ENCODE measurements around the gene GPR21. TPM values are rescaled to one million over a fixed set of nuclear protein-coding genes. Genes with fewer than 3 reads are reported as not detected.

The GPR21 gene
- total RNA-seq, 2 experiments from 2014 or later, result 0.78 to 1.0 TPM

GRCh38 chr9:123049589-123050222 is 16.2 kb downstream of the GPR21 start:
- CTCF ChIA-PET, result interaction anchor here (0.8 kb wide), 1 partner anchor 23 kb away, joined by 3 read pairs; no protein-coding TSS in a partner anchor
- H3K27me3 Mint-ChIP-seq, result no peaks in the 10 kb centered on the region
- no peak overlapping the region for H3K27ac Mint-ChIP-seq
- DNase-seq (no peak), ATAC-seq (no peak)
- intact Hi-C loops (cut with DNase I, micrococcal nuclease), result no loop called here
- H3K9me3 Mint-ChIP-seq (ENCODE audit: low read depth), result no peaks in the 10 kb centered on the region
- H3K4me1 Mint-ChIP-seq, result peaks cover 4% of the 10 kb centered on the region
- H3K36me3 Mint-ChIP-seq (ENCODE audit: low read depth), result peaks cover 5% of the 10 kb centered on the region
- POLR2A ChIA-PET, result no interaction called here
- H3K4me3 Mint-ChIP-seq, result no peak overlapping the region

DNA sequence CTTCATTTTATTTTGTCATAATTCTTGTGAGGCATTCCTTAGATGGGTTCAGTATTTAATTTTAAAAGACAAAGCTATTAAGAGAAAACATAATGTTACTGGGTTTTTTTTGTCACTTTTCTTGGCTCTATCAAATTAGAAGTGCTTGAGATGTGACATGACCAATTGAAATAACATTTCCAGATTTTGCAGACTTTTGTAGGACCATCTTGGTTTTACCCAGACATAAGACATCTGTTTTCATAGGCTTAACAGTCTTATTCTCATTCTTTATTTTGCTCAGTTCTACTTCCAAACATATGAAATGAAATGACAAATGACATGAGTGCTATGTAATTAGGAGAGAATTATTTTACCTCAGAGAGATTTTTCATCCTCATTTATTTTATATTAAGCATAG is 19.6 kb downstream of the GPR21 start:
- H3K4me3 Mint-ChIP-seq, result no peak overlapping the region
- intact Hi-C loops (cut with DNase I, micrococcal nuclease), result no loop called here
- CTCF ChIA-PET, result interaction anchor here (0.6 to 1.0 kb wide), 2 partner anchors 275 to 296 kb away, joined by 3 read pairs; no protein-coding TSS in a partner anchor
- H3K27me3 Mint-ChIP-seq, result no peaks in the 10 kb centered on the region
- peaks cover 4% of the 10 kb centered on the region for H3K4me1 Mint-ChIP-seq
- POLR2A ChIA-PET, result no interaction called here
- no peaks in the 10 kb centered on the region for H3K9me3 Mint-ChIP-seq (ENCODE audit: low read depth)
- peaks cover 7% of the 10 kb centered on the region for H3K36me3 Mint-ChIP-seq (ENCODE audit: low read depth)
- H3K27ac Mint-ChIP-seq, result no peak overlapping the region
- ATAC-seq, result no peak
- DNase-seq, result no peak

DNA sequence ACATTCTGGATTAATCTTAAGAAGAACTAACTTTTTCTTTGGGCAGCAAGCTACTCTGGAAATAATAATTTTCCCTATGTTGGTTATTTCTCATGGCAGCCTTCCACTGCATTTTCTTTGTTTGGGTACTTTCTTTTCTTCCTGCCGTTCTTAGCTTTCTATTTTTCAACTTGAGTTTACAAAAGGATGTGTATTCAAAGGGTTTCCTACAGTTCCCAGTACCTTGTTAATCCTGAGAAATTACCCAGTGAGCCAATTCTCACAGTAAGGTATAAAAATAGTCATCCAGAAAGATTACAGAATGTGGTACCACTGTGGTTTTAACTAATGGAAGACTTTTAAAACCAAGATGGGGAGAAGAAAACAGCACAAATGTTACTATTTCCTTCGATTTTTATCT is 20.2 kb downstream of the GPR21 start:
- CTCF ChIA-PET, result interaction anchor here (1.0 kb wide), 1 partner anchor 295 kb away, joined by 3 read pairs; no protein-coding TSS in a partner anchor
- peaks cover 7% of the 10 kb centered on the region for H3K36me3 Mint-ChIP-seq (ENCODE audit: low read depth)
- H3K4me1 Mint-ChIP-seq, result peaks cover 4% of the 10 kb centered on the region
- intact Hi-C loops (cut with DNase I, micrococcal nuclease), result no loop called here
- DNase-seq (no peak), ATAC-seq (no peak)
- POLR2A ChIA-PET, result interaction anchor here (0.6 kb wide), 1 partner anchor 43 kb away, joined by 3 read pairs; no protein-coding TSS in a partner anchor
- H3K27ac Mint-ChIP-seq, result no peak overlapping the region
- H3K4me3 Mint-ChIP-seq, result no peak overlapping the region
- H3K27me3 Mint-ChIP-seq, result no peaks in the 10 kb centered on the region
- no peaks in the 10 kb centered on the region for H3K9me3 Mint-ChIP-seq (ENCODE audit: low read depth)

- ChIA-PET POLR2A (no interaction called here), CTCF (no interaction called here)
Observed at GRCh38 chr9:123058834-123059233, 25.4 kb downstream of the GPR21 start.

DNA sequence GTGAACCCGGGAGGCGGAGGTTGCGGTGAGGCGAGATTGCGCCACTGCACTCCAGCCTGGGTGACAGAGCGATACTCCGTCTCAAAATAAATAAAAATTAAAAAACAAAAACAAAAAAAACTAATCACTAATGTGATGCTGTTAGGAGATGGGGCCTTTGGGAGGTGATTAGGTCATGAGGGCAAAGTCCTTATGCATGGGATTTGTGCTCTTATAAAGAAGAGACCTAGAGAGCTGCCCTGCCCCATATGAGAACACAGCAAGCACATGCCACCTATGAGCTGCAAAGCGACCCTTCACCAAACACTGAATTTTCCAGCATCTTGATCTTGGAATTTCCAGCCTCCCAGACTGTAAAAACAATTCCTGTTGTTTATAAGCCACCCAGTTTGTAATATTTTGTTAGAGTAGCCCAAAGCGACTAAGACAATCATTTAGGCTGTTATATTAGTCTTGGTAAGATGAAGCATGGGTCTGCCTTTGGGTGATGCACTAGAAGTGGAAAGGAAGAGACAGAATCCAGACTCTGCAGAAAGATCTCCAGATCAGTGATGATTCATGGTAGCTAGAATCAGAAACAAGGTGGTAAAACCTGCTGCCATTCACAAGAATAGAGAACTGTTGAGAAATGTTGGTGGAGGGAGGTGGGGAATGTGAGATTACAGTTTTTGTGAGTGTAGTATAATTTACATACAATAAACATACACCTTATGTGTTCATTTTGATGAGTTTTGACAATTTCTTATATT is 26.2 kb downstream of the GPR21 start:
- DNase-seq, result no peak
- H3K27me3 Mint-ChIP-seq, result no peaks in the 10 kb centered on the region
- H3K36me3 Mint-ChIP-seq (ENCODE audit: low read depth), result peaks cover 4% of the 10 kb centered on the region
- no peak for ATAC-seq
- no peaks in the 10 kb centered on the region for H3K9me3 Mint-ChIP-seq (ENCODE audit: low read depth)
- ChIA-PET CTCF (no interaction called here), POLR2A (no interaction called here)
- no peak overlapping the region for H3K4me3 Mint-ChIP-seq
- intact Hi-C loops (cut with DNase I, micrococcal nuclease), result no loop called here
- H3K4me1 Mint-ChIP-seq, result peaks cover 3% of the 10 kb centered on the region
- no peak overlapping the region for H3K27ac Mint-ChIP-seq

More at GRCh38 chr9:123058834-123059233, 25.4 kb downstream of the GPR21 start:
- Mint-ChIP-seq H3K9me3 (ENCODE audit: low read depth) (no peaks in the 10 kb centered on the region), H3K27me3 (no peaks in the 10 kb centered on the region), H3K4me1 (peaks cover 3% of the 10 kb centered on the region), H3K4me3 (no peak overlapping the region), H3K27ac (no peak overlapping the region), H3K36me3 (ENCODE audit: low read depth) (peaks cover 4% of the 10 kb centered on the region)
- DNase-seq (no peak), ATAC-seq (no peak)
- intact Hi-C loops (cut with DNase I, micrococcal nuclease), result no loop called here

DNA sequence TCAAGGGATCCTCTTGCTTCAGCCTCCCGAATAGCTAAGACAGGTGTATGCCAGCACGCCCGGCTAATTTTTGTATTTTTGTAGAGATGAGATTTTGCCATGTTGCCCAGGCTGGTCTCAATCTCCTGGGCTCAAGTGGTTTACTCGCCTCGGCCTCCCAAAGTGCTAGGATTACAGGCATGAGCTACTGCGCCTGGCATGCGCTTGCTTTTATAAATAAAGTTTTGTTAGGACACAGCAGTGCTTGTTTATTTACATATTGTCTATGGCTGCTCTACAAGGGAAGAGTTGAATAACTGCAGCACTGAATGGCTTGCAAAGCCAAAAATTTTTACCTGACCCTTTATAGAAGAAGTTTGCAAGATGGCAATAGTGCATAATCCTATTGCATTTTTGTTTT is 27.7 kb downstream of the GPR21 start:
- no peak overlapping the region for H3K27ac Mint-ChIP-seq
- H3K4me1 Mint-ChIP-seq, result peaks cover 3% of the 10 kb centered on the region
- H3K36me3 Mint-ChIP-seq (ENCODE audit: low read depth), result peaks cover 3% of the 10 kb centered on the region
- ChIA-PET CTCF (interaction anchor here (0.6 kb wide), 1 partner anchor 20 kb away, joined by 3 read pairs; no protein-coding TSS in a partner anchor), POLR2A (interaction anchor here (0.6 kb wide), 1 partner anchor 822 kb away, joined by 3 read pairs; no protein-coding TSS in a partner anchor)
- intact Hi-C loops (cut with DNase I, micrococcal nuclease), result no loop called here
- no peak overlapping the region for H3K4me3 Mint-ChIP-seq
- H3K9me3 Mint-ChIP-seq (ENCODE audit: low read depth), result no peaks in the 10 kb centered on the region
- ATAC-seq (no peak), DNase-seq (no peak)
- H3K27me3 Mint-ChIP-seq, result no peaks in the 10 kb centered on the region

DNA sequence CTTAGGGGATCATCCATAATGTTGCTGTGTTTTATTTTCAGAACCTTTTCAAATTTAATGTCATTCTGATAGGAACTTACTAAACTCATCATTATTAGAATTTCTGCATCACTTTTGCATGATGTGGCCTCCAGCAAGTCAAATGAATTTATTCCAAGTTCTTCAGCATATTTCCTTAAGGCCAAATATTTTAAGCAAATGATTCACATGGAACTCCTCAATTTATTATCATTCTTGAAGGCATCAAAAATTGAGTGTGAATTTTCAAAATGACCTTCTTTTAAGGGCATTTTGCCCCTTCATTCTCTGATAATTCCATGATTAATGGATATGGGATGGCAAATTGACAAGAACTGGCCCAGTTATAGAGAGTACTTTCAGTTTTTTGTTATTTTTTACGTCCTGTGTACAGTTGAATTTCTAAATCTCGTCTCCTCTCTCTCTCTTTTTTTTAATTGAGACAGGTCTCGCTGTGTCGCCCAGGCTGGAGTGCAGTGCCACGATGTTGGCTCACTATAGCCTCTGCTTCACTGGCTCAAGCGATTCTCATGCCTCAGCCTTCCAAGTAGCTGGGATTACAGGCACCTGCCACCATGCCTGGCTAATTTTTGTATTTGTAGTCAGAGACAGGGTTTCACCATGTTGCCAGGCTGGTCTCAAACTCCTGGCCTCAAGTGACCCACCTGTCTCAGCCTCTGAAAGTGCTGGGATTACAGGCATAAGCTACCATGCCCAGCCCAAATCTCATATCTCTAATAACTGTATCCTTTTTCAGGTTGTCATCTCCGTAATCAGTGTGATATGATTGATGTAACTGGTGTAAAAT is 29.1 kb downstream of the GPR21 start:
- ChIA-PET CTCF (interaction anchor here (1.1 kb wide), 1 partner anchor 11 kb away, joined by 4 read pairs; no protein-coding TSS in a partner anchor), POLR2A (no interaction called here)
- Mint-ChIP-seq H3K36me3 (ENCODE audit: low read depth) (peaks cover 13% of the 10 kb centered on the region), H3K4me1 (peaks cover 3% of the 10 kb centered on the region), H3K4me3 (no peak overlapping the region), H3K27me3 (no peaks in the 10 kb centered on the region), H3K9me3 (ENCODE audit: low read depth) (no peaks in the 10 kb centered on the region), H3K27ac (no peak overlapping the region)
- DNase-seq (no peak), ATAC-seq (no peak)
- intact Hi-C loops (cut with DNase I, micrococcal nuclease), result no loop called here

DNA sequence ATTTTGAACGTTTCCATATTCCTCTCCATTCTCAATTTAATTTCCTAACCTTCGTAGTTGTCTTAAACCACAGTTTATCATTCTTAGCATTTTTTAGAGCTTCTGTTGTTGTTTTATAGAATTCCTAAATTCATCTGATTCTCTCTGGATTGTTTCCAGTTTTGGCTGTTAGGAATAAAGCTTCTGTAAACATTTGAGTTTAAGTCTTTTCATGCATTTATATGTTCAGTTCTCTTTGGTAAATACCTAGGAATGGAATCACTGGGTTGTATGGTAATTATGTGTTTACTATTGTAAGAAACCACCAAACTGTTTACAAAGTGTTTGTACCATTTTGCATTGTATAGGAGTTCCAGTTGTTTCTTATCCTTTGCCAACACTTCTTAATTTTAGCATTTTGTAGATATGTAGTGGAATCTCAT is 29.7 kb downstream of the GPR21 start:
- peaks cover 3% of the 10 kb centered on the region for H3K4me1 Mint-ChIP-seq
- ChIA-PET POLR2A (no interaction called here), CTCF (interaction anchor here (0.9 to 1.1 kb wide), 2 partner anchors 11 to 16 kb away, joined by 3 to 4 read pairs; no protein-coding TSS in a partner anchor)
- intact Hi-C loops (cut with DNase I, micrococcal nuclease), result no loop called here
- no peaks in the 10 kb centered on the region for H3K27me3 Mint-ChIP-seq
- peaks cover 14% of the 10 kb centered on the region for H3K36me3 Mint-ChIP-seq (ENCODE audit: low read depth)
- H3K27ac Mint-ChIP-seq, result no peak overlapping the region
- no peak for DNase-seq
- no peak overlapping the region for H3K4me3 Mint-ChIP-seq
- ATAC-seq, result no peak
- no peaks in the 10 kb centered on the region for H3K9me3 Mint-ChIP-seq (ENCODE audit: low read depth)

DNA sequence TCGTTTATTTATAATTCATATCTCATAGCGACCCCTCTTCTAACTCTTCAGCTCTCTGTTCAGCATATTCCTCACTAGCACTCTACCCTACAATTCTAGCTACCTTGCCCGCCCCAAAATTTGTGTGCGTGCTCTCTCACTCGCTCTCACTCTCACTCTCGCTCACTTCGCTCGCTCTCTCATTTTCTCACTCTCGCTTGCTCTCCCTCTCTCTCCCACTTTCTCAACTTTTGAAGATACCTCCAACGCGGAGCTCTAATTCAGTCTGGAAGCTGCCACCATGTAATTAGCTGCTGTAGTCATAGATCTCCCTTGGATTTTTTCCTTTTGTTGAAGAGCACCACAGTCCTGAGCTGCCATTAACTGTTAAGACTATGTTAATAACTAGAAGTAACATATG is 30.4 kb downstream of the GPR21 start:
- no peak for ATAC-seq
- no peak overlapping the region for H3K27ac Mint-ChIP-seq
- POLR2A ChIA-PET, result no interaction called here
- intact Hi-C loops (cut with DNase I, micrococcal nuclease), result no loop called here
- H3K27me3 Mint-ChIP-seq, result no peaks in the 10 kb centered on the region
- peaks cover 14% of the 10 kb centered on the region for H3K36me3 Mint-ChIP-seq (ENCODE audit: low read depth)
- H3K9me3 Mint-ChIP-seq (ENCODE audit: low read depth), result no peaks in the 10 kb centered on the region
- H3K4me1 Mint-ChIP-seq, result peaks cover 5% of the 10 kb centered on the region
- DNase-seq, result no peak
- no peak overlapping the region for H3K4me3 Mint-ChIP-seq
- CTCF ChIA-PET, result interaction anchor here (0.9 to 1.1 kb wide), 2 partner anchors 12 to 16 kb away, joined by 3 to 4 read pairs; no protein-coding TSS in a partner anchor

GRCh38 chr9:123064716-123065115 is 31.2 kb downstream of the GPR21 start:
- ATAC-seq (no peak), DNase-seq (no peak)
- H3K36me3 Mint-ChIP-seq (ENCODE audit: low read depth), result peaks cover 14% of the 10 kb centered on the region
- H3K4me1 Mint-ChIP-seq, result peaks cover 8% of the 10 kb centered on the region
- intact Hi-C loops (cut with DNase I, micrococcal nuclease), result no loop called here
- H3K27ac Mint-ChIP-seq, result no peak overlapping the region
- CTCF ChIA-PET, result no interaction called here
- H3K4me3 Mint-ChIP-seq, result no peak overlapping the region
- H3K9me3 Mint-ChIP-seq (ENCODE audit: low read depth), result no peaks in the 10 kb centered on the region
- POLR2A ChIA-PET, result no interaction called here
- no peaks in the 10 kb centered on the region for H3K27me3 Mint-ChIP-seq

DNA sequence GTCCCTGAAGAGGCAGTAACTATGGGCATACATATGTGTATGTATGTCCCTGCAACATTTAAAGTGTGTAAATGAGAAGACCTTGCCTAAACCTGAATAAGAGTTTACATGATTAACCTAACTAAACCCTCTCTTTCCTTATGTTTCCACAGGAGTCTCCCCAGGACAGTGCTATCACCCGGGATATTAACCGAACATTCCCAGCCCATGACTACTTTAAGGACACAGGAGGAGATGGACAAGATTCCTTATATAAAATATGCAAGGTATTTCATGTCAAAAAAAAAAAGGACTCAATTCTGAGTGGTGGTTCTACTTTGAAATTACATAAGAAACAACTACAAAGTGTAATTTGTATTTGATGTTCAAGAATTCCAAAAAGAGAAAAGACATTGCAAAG is 31.7 kb downstream of the GPR21 start:
- intact Hi-C loops (cut with DNase I, micrococcal nuclease), result no loop called here
- DNase-seq (no peak), ATAC-seq (no peak)
- H3K27ac Mint-ChIP-seq, result no peak overlapping the region
- H3K4me3 Mint-ChIP-seq, result no peak overlapping the region
- H3K9me3 Mint-ChIP-seq (ENCODE audit: low read depth), result no peaks in the 10 kb centered on the region
- peaks cover 10% of the 10 kb centered on the region for H3K4me1 Mint-ChIP-seq
- ChIA-PET CTCF (no interaction called here), POLR2A (no interaction called here)
- peaks cover 16% of the 10 kb centered on the region for H3K36me3 Mint-ChIP-seq (ENCODE audit: low read depth)
- no peaks in the 10 kb centered on the region for H3K27me3 Mint-ChIP-seq

Measured in activated CD4-positive, alpha-beta T cell treated with anti-CD3 and anti-CD28 coated beads for 36 hours (primary cell).